ACHN (cell line): Measurements from ENCODE around the gene TTC17.

Experiments used
- DNase-seq: peaks from one replicate; pipeline ENCODE4 v3.0.0-alpha.2; 2015
- in situ Hi-C: cut with HindIII; loops from 2 replicates; pipeline ENCODE4 v1.10.0; 2017; ENCODE audit warnings: low sequenced_read_pairs, low pct_ligation_motif_present, low pct_unique_long_range_greater_than_20kb

The TTC17 gene

DNA sequence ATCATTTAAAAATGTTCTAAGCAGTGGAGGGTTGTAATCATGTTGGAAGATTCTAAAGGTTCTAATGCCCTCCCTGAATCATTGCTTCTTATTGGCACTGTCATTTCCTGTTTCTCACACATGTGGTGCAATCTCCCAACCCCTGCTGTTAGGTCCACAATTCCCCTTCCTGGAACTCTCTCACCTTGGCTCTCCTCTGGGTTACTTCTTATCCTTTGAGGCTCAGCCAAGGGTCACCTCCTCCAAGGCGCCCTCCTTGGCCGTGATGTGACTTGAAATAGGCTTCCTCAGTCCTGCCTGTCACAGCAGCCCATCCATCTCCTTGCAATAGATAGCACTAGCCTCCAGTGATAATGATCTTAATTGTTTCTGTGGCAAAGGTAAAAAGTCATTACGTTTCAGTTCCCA, 149.8 kb downstream of the TTC17 start:
- in situ Hi-C loops: no loop called here
- DNase-seq: no peak

DNA sequence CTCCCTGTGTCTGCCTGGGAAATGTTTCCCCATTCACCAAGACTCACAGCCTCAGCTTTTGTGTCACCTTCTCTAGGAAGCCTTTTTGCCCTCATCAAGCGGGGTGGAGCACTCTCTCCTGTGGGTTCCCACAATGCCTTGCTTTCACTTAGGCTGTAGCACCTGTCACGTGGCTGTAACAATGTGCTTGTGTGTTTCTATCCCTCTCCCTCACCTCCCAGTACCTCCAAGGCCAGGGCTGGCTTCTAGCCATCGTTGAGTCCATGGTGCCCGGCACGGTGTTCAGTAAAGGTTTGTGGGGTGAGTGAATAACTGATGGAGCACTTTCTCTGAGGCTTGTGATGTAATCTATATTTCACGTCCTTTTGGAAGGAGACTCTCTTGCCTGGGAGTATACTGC, 153.2 kb downstream of the TTC17 start:
- in situ Hi-C loops: no loop called here
- no peak for DNase-seq

DNA sequence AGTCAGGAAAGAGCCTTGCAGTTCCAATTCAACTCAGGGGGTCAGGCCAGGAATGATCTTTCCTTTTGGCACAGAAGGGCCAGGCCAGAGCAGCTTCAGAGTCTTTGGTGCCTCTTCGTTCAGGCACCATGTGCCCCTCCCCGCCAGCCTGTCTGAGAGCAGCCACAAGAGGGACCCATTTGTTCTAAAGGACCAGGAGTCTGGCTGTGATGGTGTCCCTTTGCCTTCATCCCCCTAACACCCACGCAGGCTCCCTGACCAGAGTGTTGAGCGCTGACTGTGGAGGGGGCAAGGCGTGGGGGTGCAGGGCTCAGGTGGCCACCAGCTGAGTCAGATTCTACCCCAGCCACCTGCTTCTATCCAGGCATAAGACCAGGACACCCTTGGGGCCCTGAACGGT, 156.4 kb downstream of the TTC17 start:
- in situ Hi-C loops: no loop called here
- DNase-seq: no peak

DNA sequence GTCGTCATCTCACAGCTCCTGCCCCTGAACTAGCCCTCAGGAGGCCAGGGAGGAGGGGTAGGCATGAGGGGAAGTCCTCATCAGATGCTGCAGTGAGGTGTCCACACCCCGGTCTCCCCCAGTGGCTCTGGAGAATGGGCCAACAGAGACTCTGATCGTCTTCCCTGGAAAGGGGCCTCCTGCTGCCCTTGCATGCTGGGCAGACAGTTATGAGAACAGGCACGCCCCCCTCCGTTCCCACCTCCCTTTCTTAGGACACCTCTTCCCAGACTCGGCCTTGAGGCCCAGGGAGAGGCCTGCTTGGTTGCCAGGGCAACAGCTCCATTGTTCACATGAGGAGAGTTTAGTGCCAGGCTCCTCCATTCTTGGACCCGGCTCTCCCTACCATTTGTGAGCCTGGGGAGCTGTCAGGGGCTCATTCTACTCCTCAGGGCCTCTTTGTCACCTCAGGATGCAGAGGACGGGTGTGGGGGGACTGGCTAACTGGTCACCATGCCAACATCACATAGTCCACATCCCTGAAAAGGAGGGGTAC, 157.7 kb downstream of the TTC17 start:
- no peak for DNase-seq

DNA sequence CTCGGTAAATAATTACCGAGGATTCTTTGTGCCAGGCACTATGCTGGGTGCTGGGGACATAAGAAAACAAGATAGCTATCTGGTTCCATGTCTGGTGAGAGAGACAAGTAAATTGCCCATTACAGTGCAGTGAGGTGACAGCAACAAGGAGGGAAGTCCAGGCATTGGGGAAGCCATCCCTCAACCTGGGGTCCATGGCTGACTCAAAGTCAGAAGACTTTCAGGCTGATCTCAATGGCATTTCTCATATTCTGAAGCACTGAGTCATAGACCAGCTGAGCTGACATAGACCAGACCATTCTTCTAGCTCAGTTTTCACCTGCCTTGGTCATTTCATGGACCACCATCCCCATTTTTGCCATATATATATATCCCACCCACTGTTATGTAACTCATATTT, 158.8 kb downstream of the TTC17 start:
- in situ Hi-C loops: no loop called here
- peak; percentile 3 for DNase-seq

More for the DNA sequence above, 157.7 kb downstream of the TTC17 start:
- in situ Hi-C loops: no loop called here

DNA sequence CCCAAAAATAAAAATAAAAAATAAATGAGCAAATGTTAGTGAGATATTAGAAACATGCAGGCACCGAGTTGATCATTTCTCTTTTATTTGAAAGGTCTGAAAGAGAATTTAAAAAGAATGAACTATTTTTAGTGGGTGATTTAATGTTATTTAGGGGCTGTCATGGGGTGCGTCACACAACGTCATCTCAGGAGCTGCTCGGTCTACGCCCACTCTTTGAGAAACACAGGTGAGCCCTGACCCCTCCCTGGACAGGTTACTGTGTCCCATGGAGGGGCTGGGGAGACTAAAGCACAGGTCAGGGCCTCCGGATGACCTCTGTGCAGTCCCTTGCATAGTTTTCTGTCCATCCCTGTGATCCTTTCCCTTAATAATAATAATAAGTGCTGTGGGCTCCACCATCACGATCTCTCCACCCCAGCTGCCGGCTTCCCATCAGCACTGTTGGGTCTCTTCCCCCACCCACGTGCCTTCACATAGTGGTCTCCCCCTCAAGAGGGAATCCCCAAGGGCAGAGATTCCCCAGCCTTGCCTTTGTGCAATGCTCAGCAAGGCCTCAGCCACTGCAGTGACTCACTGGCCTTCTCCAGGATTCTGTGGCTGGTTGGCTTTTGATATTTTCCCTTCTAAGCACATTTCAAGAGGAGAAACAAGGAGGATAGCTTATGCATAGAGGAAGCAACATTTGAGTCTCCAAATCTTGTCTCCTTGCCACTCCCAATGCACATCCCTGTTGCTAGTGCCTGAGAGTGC, 159.9 kb downstream of the TTC17 start:
- in situ Hi-C loops: no loop called here
- no peak for DNase-seq

DNA sequence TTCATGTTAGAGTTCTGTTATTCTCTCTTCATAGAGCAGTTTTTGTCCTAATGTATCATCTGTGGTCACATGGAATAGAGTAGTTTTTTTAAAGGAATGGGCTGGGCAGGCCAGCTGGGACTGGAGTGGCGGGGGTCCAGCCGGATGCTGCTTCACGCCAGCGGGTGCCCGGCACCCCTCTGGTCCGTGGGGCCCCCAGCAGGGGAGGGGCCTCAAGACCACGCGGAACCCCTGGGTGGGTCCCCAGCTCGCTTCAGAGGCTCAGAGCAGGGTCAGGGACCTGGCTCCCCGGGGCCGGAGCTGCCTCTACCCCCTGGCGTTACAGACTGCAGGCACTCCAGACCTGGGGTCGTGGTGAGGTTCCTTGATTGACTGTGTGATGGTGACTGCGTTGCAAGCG, 162.8 kb downstream of the TTC17 start:
- in situ Hi-C loops: no loop called here
- no peak for DNase-seq

DNA sequence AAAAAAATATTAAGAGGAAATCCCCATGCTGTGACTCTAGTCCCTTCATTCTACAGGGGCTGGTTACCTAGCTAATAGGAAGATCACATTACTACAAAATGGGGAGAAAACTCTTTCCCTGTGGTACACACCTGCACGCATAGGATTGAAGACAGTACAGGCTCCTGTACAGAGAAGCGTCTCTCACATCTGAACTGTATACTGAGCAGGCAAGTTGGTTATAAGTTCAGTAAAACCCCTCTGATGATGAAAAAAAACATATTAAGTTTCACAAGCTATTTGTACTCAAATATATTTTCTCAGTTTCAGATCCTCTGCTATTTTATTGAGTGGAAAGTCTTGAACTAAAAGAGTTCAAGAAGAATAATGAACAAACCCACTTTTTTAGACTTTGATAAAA, 164.9 kb downstream of the TTC17 start:
- DNase-seq: no peak
- in situ Hi-C loops: no loop called here

DNA sequence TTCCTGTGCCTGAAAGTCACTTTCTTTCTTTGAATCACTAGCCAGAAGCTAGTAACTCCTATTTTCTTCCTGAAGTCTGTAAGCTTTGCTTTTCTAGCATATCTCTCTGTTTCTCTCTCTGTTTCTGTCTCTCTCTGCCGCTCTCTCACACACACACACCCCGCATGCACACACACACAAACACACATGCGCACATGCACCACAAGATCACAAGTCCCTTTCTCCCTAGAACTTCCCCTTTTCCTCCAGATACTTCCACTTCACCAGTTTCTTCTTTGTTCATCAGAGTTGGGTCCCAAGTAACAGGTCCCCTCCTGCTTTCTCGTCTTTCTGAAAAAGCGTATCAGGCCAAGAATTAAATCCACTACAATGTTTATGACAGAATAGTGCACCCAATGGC, 173.3 kb downstream of the TTC17 start:
- in situ Hi-C loops: no loop called here
- DNase-seq: no peak

DNA sequence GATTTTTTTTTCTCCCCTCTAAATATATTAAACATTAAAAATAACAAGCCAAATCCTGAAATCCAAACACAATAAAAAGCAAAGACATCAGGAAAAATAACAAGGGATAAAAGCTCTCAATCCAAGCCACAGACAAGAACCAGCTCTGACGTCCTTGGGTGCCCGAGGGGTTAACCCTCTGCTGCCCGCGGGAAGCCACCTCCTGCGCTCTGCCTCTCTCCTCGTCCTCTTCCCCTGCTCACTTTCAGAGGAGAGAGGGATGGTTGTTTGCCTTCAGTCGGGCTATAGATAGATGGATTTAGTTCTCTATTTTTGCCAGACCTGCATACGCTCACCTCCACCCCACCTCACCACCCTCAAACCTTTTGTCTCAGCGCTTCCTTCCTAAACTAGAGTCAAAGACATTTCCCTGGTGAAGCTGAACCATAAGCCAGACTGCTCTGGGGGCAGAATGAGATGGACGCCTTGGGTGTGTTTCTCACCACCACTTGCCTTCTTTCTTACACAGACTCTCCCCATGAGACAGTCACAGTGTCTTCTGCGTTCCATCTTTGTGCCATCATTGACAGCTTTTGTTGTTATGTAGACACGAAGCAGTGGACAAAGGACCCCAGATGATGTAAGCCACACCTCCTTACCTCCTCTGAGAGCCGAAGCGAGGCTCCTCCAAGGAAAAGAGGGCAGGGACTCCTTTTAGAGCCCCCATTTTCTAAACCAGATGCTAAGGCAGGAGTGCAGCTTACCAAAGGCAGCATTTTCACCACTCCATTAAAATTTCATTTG, 179.3 kb downstream of the TTC17 start:
- DNase-seq: no peak
- in situ Hi-C loops: no loop called here

DNA sequence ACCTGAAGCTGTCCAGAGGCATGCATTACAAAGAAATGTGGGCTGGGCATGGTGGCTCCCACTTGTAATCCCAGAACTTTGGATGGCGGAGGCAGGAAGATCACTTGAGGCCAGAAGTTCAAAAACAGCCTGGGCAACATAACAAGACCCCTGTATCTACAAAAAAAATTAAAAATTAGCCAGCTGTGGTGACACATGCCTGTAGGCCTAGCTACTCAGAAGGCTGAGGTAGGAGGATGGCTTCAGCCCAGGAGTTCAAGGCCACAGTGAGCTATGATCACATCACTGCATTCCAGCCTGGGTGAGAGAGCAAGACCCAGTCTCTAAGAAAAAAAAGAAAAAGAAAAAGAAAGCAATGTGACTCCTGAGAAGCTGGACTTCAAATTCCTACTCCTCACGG, 183.3 kb downstream of the TTC17 start:
- no peak for DNase-seq
- in situ Hi-C loops: no loop called here

DNA sequence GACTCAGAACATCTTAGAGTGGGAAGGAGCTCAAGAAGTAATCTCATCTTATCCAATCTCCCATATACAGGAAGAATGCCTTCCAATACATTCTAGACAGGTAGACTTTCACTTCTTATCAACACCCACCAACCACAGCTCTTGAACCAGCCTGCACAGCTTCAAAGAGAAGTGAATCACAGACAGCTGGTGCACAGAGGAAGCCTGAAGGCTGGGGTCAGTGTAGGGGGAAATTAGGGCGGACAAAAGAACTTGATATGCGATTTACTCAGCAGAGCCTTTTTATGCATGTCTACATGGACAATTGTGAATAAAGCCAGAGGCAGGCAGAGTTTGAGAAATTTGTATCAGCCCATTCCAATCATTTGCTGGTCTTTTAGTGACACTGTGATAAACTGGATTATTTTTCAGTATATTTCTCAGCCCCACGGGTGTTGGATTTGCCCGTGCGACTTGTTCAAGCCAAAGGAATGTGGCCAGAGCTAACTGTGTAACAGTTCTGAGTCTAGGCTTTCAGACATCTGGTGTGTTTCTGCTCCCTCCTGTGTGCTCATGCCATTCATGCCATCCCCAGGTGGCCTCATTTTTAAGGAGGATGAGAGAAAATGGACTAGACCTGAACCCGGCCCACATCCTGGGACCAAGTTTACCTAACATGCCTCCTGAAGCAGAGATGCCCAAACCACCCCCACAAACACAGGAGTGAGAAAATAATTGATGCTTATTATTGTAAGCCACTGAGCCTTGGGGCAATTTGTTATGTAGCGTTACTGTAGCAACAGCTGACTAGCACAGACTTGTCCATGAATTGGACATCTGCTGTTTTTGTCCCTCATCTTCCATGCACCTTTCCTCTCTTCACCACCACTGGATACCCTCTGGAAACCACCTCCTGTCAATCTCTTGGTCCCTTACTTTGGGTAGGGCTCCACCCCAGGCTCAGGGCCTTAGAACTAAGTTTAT, 184.3 kb downstream of the TTC17 start:
- in situ Hi-C loops: no loop called here
- no peak for DNase-seq
